Ovary (tissue), 9 donors: ENCODE measurements around the gene RPS2. TPM values are rescaled to one million over a fixed set of nuclear protein-coding genes. Genes with fewer than 3 reads are reported as not detected.

ENCODE experiments used
- DNase-seq, 5 donors: peaks; one replicate each; pipeline ENCODE4 v3.0.0-alpha.2; 2019 to 2020
- H3K27ac ChIP-seq, 2 donors: fragments of 200-600 bp; one replicate each; pipeline versions ENCODE4 v1.5.1 to v1.8.0; 2019 to 2022
- H3K27me3 ChIP-seq: fragments of 200-600 bp; one replicate; pipeline ENCODE4 v1.8.0; 2022
- H3K36me3 ChIP-seq: fragments of 200-600 bp; sonication (generic); one replicate; pipeline ENCODE4 v1.5.1; 2019
- H3K4me1 ChIP-seq: one replicate; pipeline ENCODE4 v1.8.1; 2013; ENCODE audit warnings: mild to moderate bottlenecking, moderate library complexity; ENCODE audit not compliant: insufficient read depth
- H3K4me3 ChIP-seq: fragments of 200-600 bp; sonication (generic); one replicate; pipeline ENCODE4 v1.5.1; 2017
- H3K9me3 ChIP-seq, 2 donors: fragments of 200-600 bp in 1 of 2; sonication (generic) in 1 of 2; one replicate each; pipeline versions ENCODE4 v1.5.1 to v1.8.1; 2013 to 2019; ENCODE audit warnings: mild to moderate bottlenecking in 1 of 2, moderate library complexity in 1 of 2
- EP300 ChIP-seq: sonication (generic); formaldehyde crosslinking; IDR thresholded peaks from one replicate; pipeline ENCODE4 v1.6.1; 2017; ENCODE audit warnings: antibody characterized with exemption
- POLR2A ChIP-seq: fragments of 450-650 bp; IDR thresholded peaks from one replicate; pipeline ENCODE4 v1.6.1; 2017; ENCODE audit warnings: antibody characterized with exemption, mild to moderate bottlenecking, moderate library complexity
- WGBS, 3 donors: extraction: QIAGEN DNeasy Blood & Tissue Kit in 1 of 3; methylation state at CpG; one replicate each; pipeline versions ENCODE4 v1.1.5 to v1.1.7; 2013 to 2017; 5-methylcytosine and 5-hydroxymethylcytosine counted together
- intact Hi-C, 4 donors: fragments of 100-400 bp; cut with DNase I; formaldehyde crosslinking; loops; one replicate each; pipeline versions ENCODE4 v1.11.0 to v1.15.1; 2022 to 2023
- polyA plus RNA-seq, 2 donors: library from polyadenylated mRNA; stranded (reverse); fragments of 200-250 nt in 1 of 2; fragments of 350-450 nt in 1 of 2; fragmentation: Illumina TruSeq in 1 of 2; extraction: RNeasy Lipid Tissue Mini Kit (QIAGEN cat#74804) in 1 of 2; gene quantifications; one replicate each; pipeline ENCODE4 v1.2.3, GENCODE V29; 2013 to 2014
- total RNA-seq, 7 donors: library from RNA; depleted of rRNA in 2 of 7; stranded (reverse); fragments of >200 nt in 2 of 7; fragmentation: NEBNext Ultra II Directional in 3 of 7; extraction: Animal tissue kit (Norgen Biotek cat#: 25700) in 3 of 7; gene quantifications; one replicate each; pipeline versions ENCODE4 v1.1.0 to v1.2.4, GENCODE V29; 2016 to 2023
- TF ChIP-seq, protein P1 (sequence below), 3 donors: fragments of 450-650 bp in 2 of 3; fragments of 200-600 bp in 1 of 3; IDR thresholded peaks; one replicate each; pipeline versions ENCODE4 v1.5.1 to v1.8.0; 2016 to 2022; ENCODE audit warnings: antibody characterized with exemption in 3 of 3, mild to moderate bottlenecking in 1 of 3
- donor health status: DM: no; HTN: no; CAD: no; lungs with moderate emphysema.
- donor health status: DM: no; HTN: no; CAD: no.
- donor health status: Bipolar disorder and iron deficiency.
- donor health status: DM: yes; HTN: yes; CAD: no.
- donor health status: DM: no; HTN: no; CAD: no.
- donor health status: DM: yes; HTN: yes; CAD: no.

RPS2 gene
- total and polyA plus RNA-seq, 9 donors: 1,606 to 4,743 (median 3,788) TPM

DNA sequence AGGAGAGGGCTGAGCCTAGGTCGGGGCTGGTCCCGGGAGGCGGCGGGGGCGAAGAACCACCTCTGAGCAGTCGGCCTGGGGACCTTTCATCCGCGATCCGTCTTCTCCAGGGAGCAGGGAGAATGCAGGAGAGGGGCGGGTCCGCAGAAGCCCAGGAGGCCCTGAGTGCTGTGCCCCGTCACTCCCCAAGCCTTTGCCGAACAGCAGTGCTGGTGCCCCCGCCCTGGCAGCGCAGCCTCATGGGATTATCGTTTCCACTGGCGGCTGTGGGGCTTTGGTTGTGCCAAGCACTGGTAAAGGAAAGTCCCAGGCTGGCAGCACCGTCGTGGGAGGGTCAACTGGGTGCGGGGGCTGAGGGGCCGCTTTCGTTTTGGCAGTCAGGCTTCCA is 7.9 kb upstream of the RPS2 start:
- Histone ChIP-seq H3K4me1 (peaks cover 10% of the 10 kb centered on the region), H3K27ac (peak overlapping the region in 1 of 2 donors; percentile 63), H3K27me3 (no peaks in the 10 kb centered on the region), H3K9me3 (no peaks in the 10 kb centered on the region), H3K4me3 (peak overlapping the region; percentile 100), H3K36me3 (no peaks in the 10 kb centered on the region)
- 1 to 3% (median 2%) methylated on average over 22 of the region's 22 CpGs for WGBS, 3 donors
- peak in 3 of 5 donors; percentile 39 to 54 (median 49) for DNase-seq
- TF ChIP-seq, protein P1, sequence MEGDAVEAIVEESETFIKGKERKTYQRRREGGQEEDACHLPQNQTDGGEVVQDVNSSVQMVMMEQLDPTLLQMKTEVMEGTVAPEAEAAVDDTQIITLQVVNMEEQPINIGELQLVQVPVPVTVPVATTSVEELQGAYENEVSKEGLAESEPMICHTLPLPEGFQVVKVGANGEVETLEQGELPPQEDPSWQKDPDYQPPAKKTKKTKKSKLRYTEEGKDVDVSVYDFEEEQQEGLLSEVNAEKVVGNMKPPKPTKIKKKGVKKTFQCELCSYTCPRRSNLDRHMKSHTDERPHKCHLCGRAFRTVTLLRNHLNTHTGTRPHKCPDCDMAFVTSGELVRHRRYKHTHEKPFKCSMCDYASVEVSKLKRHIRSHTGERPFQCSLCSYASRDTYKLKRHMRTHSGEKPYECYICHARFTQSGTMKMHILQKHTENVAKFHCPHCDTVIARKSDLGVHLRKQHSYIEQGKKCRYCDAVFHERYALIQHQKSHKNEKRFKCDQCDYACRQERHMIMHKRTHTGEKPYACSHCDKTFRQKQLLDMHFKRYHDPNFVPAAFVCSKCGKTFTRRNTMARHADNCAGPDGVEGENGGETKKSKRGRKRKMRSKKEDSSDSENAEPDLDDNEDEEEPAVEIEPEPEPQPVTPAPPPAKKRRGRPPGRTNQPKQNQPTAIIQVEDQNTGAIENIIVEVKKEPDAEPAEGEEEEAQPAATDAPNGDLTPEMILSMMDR (IDR thresholded peaks at IDR 0.05): no peak
- TF ChIP-seq POLR2A: no peak
- no peak for TF ChIP-seq EP300
- intact Hi-C loops: no loop called here

DNA sequence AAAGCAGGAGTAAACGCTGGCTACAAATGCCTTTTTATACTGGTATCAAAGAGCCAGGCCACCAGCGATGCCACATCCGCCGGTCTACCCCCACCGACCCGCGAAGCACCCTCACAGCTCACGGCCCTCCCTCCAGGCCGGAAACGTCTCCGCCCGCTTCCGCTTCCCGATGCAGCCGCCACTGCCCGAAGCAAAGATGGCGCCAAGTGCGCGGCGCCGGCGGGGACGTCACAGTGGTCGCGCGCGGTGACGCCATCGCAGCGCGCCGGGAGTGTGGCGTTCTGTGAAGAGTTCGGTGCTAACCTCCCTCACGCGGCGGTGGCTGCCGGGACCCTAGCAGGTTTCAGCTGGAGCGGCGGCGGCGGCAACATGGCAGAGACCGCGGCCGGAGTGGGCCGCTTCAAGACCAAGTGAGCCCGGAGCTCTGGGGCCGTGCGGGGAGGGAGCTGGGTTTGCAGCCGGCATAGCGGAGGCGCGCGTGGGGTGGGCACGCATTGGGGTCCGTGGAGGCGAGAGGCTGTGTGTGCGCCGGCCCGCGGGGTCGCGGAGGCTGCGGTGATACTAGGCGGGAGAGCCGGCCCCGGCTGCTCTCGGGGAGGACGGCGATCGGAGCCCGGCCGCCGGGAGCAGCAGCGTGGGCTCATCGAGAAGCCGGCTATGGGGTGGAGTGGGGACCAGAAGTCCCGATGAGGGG is 7.3 kb upstream of the RPS2 start, which contains the start of gene TBL3:
Gene TBL3 (plus strand): TSS at position 258 of the 694 bp plus-strand sequence. CDS start 112 bp downstream, at position 370.
- peak; percentile 90 to 96 (median 93) for DNase-seq
- WGBS, 3 donors: 0 to 1% (median 0%) methylated on average over 65 to 78 of the region's 78 CpGs
- no peaks in the 10 kb centered on the region for H3K36me3 ChIP-seq
- peaks cover 10% of the 10 kb centered on the region for H3K4me1 ChIP-seq
- peak within 1 kb of the TSS; percentile 63 to 83 for H3K27ac ChIP-seq
- no peaks in the 10 kb centered on the region for H3K27me3 ChIP-seq
- TF ChIP-seq POLR2A: peak; percentile 95
- no peak for TF ChIP-seq EP300
- TF ChIP-seq, protein P1 (IDR thresholded peaks at IDR 0.05): peak in 1 of 3 donors; percentile 40
- intact Hi-C loops: no loop called here
- H3K9me3 ChIP-seq: no peaks in the 10 kb centered on the region
- H3K4me3 ChIP-seq: peak within 1 kb of the TSS; percentile 100

GRCh38 chr16:1968146-1968953 is 3.7 kb upstream of the RPS2 start:
- Histone ChIP-seq H3K4me1 (peaks cover 19% of the 10 kb centered on the region), H3K4me3 (no peak overlapping the region), H3K27ac (no peak overlapping the region), H3K9me3 (no peaks in the 10 kb centered on the region), H3K27me3 (no peaks in the 10 kb centered on the region), H3K36me3 (no peaks in the 10 kb centered on the region)
- TF ChIP-seq, protein P1 (IDR thresholded peaks at IDR 0.05): no peak
- no peak for TF ChIP-seq EP300
- no peak for TF ChIP-seq POLR2A
- no peak for DNase-seq
- 81 to 87% (median 84%) methylated on average over 36 to 41 of the region's 41 CpGs for WGBS, 3 donors
- intact Hi-C loops: loop anchor here in 1 of 4 donors (10.0 kb wide), 1 partner anchor 1334 kb away; the partner anchor contains the start of genes METTL26 and WFIKKN1

GRCh38 chr16:1966460-1966859 is 1.8 kb upstream of the RPS2 start, which contains the start of gene RNF151:
Gene RNF151, plus strand, starts transcription at chr16:1966856. Its CDS starts 26 bp downstream, at chr16:1966882.
- Histone ChIP-seq H3K4me1 (peaks cover 15% of the 10 kb centered on the region), H3K36me3 (no peaks in the 10 kb centered on the region), H3K27ac (peak within 1 kb of the TSS in 1 of 2 donors; percentile 87), H3K4me3 (peak within 1 kb of the TSS; percentile 92), H3K27me3 (no peaks in the 10 kb centered on the region), H3K9me3 (no peaks in the 10 kb centered on the region)
- intact Hi-C loops: loop anchor here in 1 of 4 donors (10.0 kb wide), 1 partner anchor 1332 kb away; the partner anchor contains the start of genes METTL26 and WFIKKN1
- DNase-seq: no peak
- 89 to 94% (median 89%) methylated on average over 6 of the region's 6 CpGs for WGBS, 3 donors
- TF ChIP-seq POLR2A: no peak
- TF ChIP-seq, protein P1 (IDR thresholded peaks at IDR 0.05): no peak
- no peak for TF ChIP-seq EP300
